ENCODE results near the gene CDC42BPG.
A peak's percentile ranks its signal among the peaks of the same experiment; 100 is the strongest.

CDC42BPG gene

GRCh38 chr11:64844330-64845128, at the start of gene CDC42BPG:
TSS of gene CDC42BPG (minus strand) at chr11:64844653. CDS start at chr11:64844569, 84 bp downstream.
- DNase-seq (ENCODE audit: low read depth in 2 of 2), result peak in 1 of 2 donors; percentile 35

GRCh38 chr11:64893194-64894069, 49.0 kb upstream of the CDC42BPG start:
- DNase-seq (ENCODE audit: low read depth in 2 of 2), result no peak

GRCh38 chr11:64892838-64893193, 48.4 kb upstream of the CDC42BPG start:
- no peak for DNase-seq (ENCODE audit: low read depth in 2 of 2)

- DNase-seq (ENCODE audit: low read depth in 2 of 2), result no peak
Observed at GRCh38 chr11:64892411-64892831, 48.0 kb upstream of the CDC42BPG start.

- DNase-seq (ENCODE audit: low read depth in 2 of 2), result no peak
Observed at GRCh38 chr11:64891880-64892279, 47.4 kb upstream of the CDC42BPG start.

GRCh38 chr11:64891215-64891848, 46.9 kb upstream of the CDC42BPG start:
- no peak for DNase-seq (ENCODE audit: low read depth in 2 of 2)

GRCh38 chr11:64890522-64890939, 46.1 kb upstream of the CDC42BPG start:
- no peak for DNase-seq (ENCODE audit: low read depth in 2 of 2)

GRCh38 chr11:64888729-64889511, 44.5 kb upstream of the CDC42BPG start:
- no peak for DNase-seq (ENCODE audit: low read depth in 2 of 2)

- DNase-seq (ENCODE audit: low read depth in 2 of 2), result no peak
Observed at GRCh38 chr11:64888406-64888728, 43.9 kb upstream of the CDC42BPG start.

GRCh38 chr11:64887757-64888405, 43.4 kb upstream of the CDC42BPG start:
- DNase-seq (ENCODE audit: low read depth in 2 of 2), result peak; percentile 63 to 74

- DNase-seq (ENCODE audit: low read depth in 2 of 2), result no peak
Observed at GRCh38 chr11:64887234-64887756, 42.8 kb upstream of the CDC42BPG start.

GRCh38 chr11:64885367-64886286, 41.2 kb upstream of the CDC42BPG start:
- DNase-seq (ENCODE audit: low read depth in 2 of 2), result no peak

- no peak for DNase-seq (ENCODE audit: low read depth in 2 of 2)
Observed at GRCh38 chr11:64884019-64884418, 39.6 kb upstream of the CDC42BPG start.

GRCh38 chr11:64883575-64883974, 39.1 kb upstream of the CDC42BPG start:
- no peak for DNase-seq (ENCODE audit: low read depth in 2 of 2)

GRCh38 chr11:64882243-64882642, 37.8 kb upstream of the CDC42BPG start:
- no peak for DNase-seq (ENCODE audit: low read depth in 2 of 2)

GRCh38 chr11:64881476-64881875, 37.0 kb upstream of the CDC42BPG start:
- DNase-seq (ENCODE audit: low read depth in 2 of 2), result no peak

- DNase-seq (ENCODE audit: low read depth in 2 of 2), result no peak
Observed at GRCh38 chr11:64880240-64881001, 36.0 kb upstream of the CDC42BPG start.

- DNase-seq (ENCODE audit: low read depth in 2 of 2), result no peak
Observed at GRCh38 chr11:64879244-64879900, 34.9 kb upstream of the CDC42BPG start.

Measured in activated CD8-positive, alpha-beta memory T cell treated with anti-CD3 and anti-CD28 coated beads for 4 hours (primary cell).